CD14-positive monocyte (primary cell): ENCODE data around the gene COPG2. TPM values are rescaled to one million over a fixed set of nuclear protein-coding genes. Genes with fewer than 3 reads are reported as not detected.
A peak's percentile ranks its signal among the peaks of the same experiment; 100 is the strongest.
"Not testable (repeated sequence)": the region's sequence is repeated elsewhere in the genome, so short reads cannot be mapped to it uniquely, and the experiment has no call there.

Experiments used
- DNase-seq, 3 donors: peaks; one replicate each; pipeline ENCODE4 v3.0.0-alpha.2; 2011 to 2022
- H2AFZ ChIP-seq: 2 replicates; pipeline ENCODE4 v1.6.0; 2012; ENCODE audit warnings: mild to moderate bottlenecking, low read depth, low read length, inconsistent platforms; ENCODE audit not compliant: insufficient read depth, poor library complexity, severe bottlenecking
- H3K27ac ChIP-seq, 2 donors: 1 replicate in 1 of 2; 2 replicates in 1 of 2; pipeline ENCODE4 v1.5.1; 2012 to 2013; ENCODE audit warnings: low read length in 2 of 2, control low read depth in 1 of 2, inconsistent platforms in 1 of 2, low read depth in 1 of 2, mild to moderate bottlenecking in 1 of 2
- H3K27me3 ChIP-seq, 2 donors: one replicate each; pipeline versions ENCODE4 v1.6.0 to v1.6.1; 2011 to 2013; ENCODE audit warnings: low read length in 2 of 2; ENCODE audit not compliant: control insufficient read depth in 2 of 2, insufficient read depth in 2 of 2
- H3K36me3 ChIP-seq, 2 donors: replicated peaks in 1 of 2; 1 replicate in 1 of 2; 2 replicates in 1 of 2; pipeline versions ENCODE4 v1.5.1 to v1.6.1; 2012 to 2013; ENCODE audit warnings: low read length in 2 of 2, control low read depth in 1 of 2, inconsistent platforms in 1 of 2, mild to moderate bottlenecking in 1 of 2; ENCODE audit not compliant: insufficient read depth in 2 of 2, control insufficient read depth in 1 of 2
- H3K4me1 ChIP-seq, 2 donors: 1 replicate in 1 of 2; 2 replicates in 1 of 2; pipeline versions ENCODE4 v1.5.1 to v1.6.1; 2012 to 2013; ENCODE audit warnings: low read length in 2 of 2, control low read depth in 1 of 2, inconsistent platforms in 1 of 2, mild to moderate bottlenecking in 1 of 2, moderate library complexity in 1 of 2; ENCODE audit not compliant: insufficient read depth in 2 of 2, control insufficient read depth in 1 of 2
- H3K4me2 ChIP-seq: replicated peaks from 2 replicates; pipeline ENCODE3; 2012; ENCODE audit warnings: low read length, moderate library complexity, mild to moderate bottlenecking; ENCODE audit not compliant: poor library complexity, severe bottlenecking; ENCODE audit errors: extremely low read depth
- H3K4me3 ChIP-seq, 3 experiments: fragments of 200-600 bp in 1 of 3; sonication (generic) in 1 of 3; replicated peaks in 1 of 3; 1 replicate in 2 of 3; 2 replicates in 1 of 3; pipeline ENCODE4 v1.5.1; 2011 to 2013; ENCODE audit warnings: low read length in 3 of 3, mild to moderate bottlenecking in 3 of 3, control low read depth in 2 of 3, low read depth in 2 of 3, inconsistent platforms in 1 of 3, moderate library complexity in 1 of 3
- H3K79me2 ChIP-seq: 2 replicates; pipeline ENCODE4 v1.6.0; 2012; ENCODE audit warnings: mild to moderate bottlenecking, control low read depth, inconsistent platforms, low read length, moderate library complexity; ENCODE audit not compliant: insufficient read depth
- H3K9ac ChIP-seq: 2 replicates; pipeline ENCODE4 v1.6.0; 2017; ENCODE audit warnings: low read length, mild to moderate bottlenecking; ENCODE audit not compliant: insufficient read depth, poor library complexity, severe bottlenecking
- H3K9me3 ChIP-seq, 2 donors: replicated peaks in 1 of 2; 1 replicate in 1 of 2; 2 replicates in 1 of 2; pipeline versions ENCODE4 v1.5.1 to v1.6.1; 2012 to 2013; ENCODE audit warnings: low read length in 2 of 2, control low read depth in 1 of 2; ENCODE audit not compliant: control insufficient read depth in 1 of 2, insufficient read depth in 1 of 2
- H4K20me1 ChIP-seq: 2 replicates; pipeline ENCODE4 v1.6.0; 2012; ENCODE audit warnings: mild to moderate bottlenecking, low read length, control low read depth, moderate library complexity; ENCODE audit not compliant: insufficient read depth
- H3K27ac Mint-ChIP-seq, 7 donors: one replicate each; pipeline ENCODE4 v1.8.0; 2020; ENCODE audit warnings: mild to moderate bottlenecking in 7 of 7, mixed read lengths in 7 of 7, moderate library complexity in 6 of 7, inconsistent platforms in 2 of 7
- H3K27me3 Mint-ChIP-seq, 3 donors: one replicate each; pipeline ENCODE4 v1.8.0; 2021 to 2022; ENCODE audit warnings: low read depth in 3 of 3, mild to moderate bottlenecking in 3 of 3, mixed read lengths in 3 of 3, moderate library complexity in 3 of 3, inconsistent platforms in 1 of 3
- H3K36me3 Mint-ChIP-seq, 2 donors: one replicate each; pipeline ENCODE4 v1.8.0; 2020; ENCODE audit warnings: mixed read lengths in 2 of 2, inconsistent platforms in 1 of 2, mild to moderate bottlenecking in 1 of 2
- H3K4me1 Mint-ChIP-seq: one replicate; pipeline ENCODE4 v1.8.0; 2020; ENCODE audit warnings: mild to moderate bottlenecking, mixed read lengths
- H3K4me3 Mint-ChIP-seq, 2 donors: one replicate each; pipeline ENCODE4 v1.8.0; 2020; ENCODE audit warnings: mild to moderate bottlenecking in 2 of 2, mixed read lengths in 2 of 2, moderate library complexity in 1 of 2
- H3K9me3 Mint-ChIP-seq, 7 donors: one replicate each; pipeline ENCODE4 v1.8.0; 2020 to 2022; ENCODE audit warnings: mixed read lengths in 7 of 7, mild to moderate bottlenecking in 6 of 7, moderate library complexity in 6 of 7, inconsistent platforms in 2 of 7
- WGBS: methylation state at CpG from one replicate; pipeline ENCODE4 v1.1.5; 2013; ENCODE audit warnings: missing lambda C conversion rate; ENCODE audit not compliant: insufficient coverage; 5-methylcytosine and 5-hydroxymethylcytosine counted together
- intact Hi-C, 2 donors: fragments of 100-400 bp; cut with micrococcal nuclease; formaldehyde crosslinking; loops; one replicate each; pipeline versions ENCODE4 v1.15.0 to v1.15.1; 2023
- polyA plus RNA-seq, 3 donors: library from polyadenylated mRNA; depleted of rRNA in 1 of 3; unstranded in 2 of 3; stranded (reverse) in 1 of 3; fragments of 300-500 nt in 2 of 3; fragments of >200 nt in 1 of 3; fragmentation: Illumina TruSeq in 2 of 3; gene quantifications; 1 replicate in 2 of 3; 2 replicates in 1 of 3; pipeline ENCODE4 v1.2.3, GENCODE V29; 2012 to 2021
- TF ChIP-seq, protein P1 (sequence below): fragments of 200-600 bp; IDR thresholded peaks from one replicate; pipeline ENCODE4 v1.8.0; 2022; ENCODE audit warnings: antibody characterized with exemption, mild to moderate bottlenecking

The COPG2 gene
- polyA plus RNA-seq, 3 donors: 2.7 to 10.3 (median 9.6) TPM

DNA sequence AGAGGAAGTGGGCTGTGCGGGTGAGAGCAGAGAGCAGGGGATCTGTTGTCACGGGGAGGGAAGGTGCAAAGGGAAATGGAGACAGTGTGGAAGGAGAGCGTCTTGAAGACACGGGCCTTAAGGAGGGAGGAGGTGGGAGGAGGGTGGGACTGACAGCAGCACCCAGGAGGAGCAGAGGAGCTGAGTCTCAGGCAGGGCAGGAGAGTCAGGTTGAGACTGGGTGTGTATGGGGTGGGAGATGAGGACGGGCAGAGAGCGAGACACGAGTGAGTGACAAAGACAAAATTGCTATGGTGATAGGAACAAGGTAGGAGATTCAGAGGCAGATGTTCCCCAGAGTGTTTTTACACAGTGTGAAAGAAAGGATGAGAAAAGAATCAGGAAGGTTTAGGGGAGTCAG lies 127.3 kb downstream of the COPG2 start:
- H3K9me3 Mint-ChIP-seq, intact Hi-C loops, H3K79me2 ChIP-seq, H3K9ac ChIP-seq, H4K20me1 ChIP-seq, DNase-seq, H3K27ac Mint-ChIP-seq, H3K4me1 Mint-ChIP-seq, H3K27me3 Mint-ChIP-seq, H3K4me1 ChIP-seq, H2AFZ ChIP-seq, H3K27me3 ChIP-seq, H3K4me3 ChIP-seq, H3K4me3 Mint-ChIP-seq, H3K27ac ChIP-seq, H3K4me2 ChIP-seq, H3K9me3 ChIP-seq: not testable (repeated sequence)
- H3K36me3 ChIP-seq: peaks cover 0 to 44% of the 10 kb centered on the region in 2 donors
- peaks cover 16 to 22% of the 10 kb centered on the region in 2 donors for H3K36me3 Mint-ChIP-seq
- WGBS: 98% methylated on average over 5 of the region's 7 CpGs

DNA sequence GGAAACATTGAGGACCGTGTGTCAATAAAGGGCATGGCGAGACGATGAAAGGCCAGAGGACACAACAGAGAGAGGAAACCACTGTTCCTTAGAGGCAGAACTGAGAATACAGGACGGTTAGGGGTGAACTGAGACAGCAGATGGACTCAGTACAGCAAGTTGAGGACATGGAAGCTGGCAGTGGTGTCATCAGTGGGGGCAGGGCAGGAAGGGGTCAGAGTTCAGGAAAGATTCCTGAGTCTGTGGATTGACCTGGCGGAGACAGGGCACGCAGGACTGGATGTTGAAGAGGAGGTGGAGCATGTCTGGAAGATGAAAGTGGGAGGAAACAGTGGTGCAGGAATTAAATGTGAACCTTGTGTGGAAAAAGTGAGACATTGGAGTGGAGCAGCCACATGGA lies 130.7 kb downstream of the COPG2 start:
- H2AFZ ChIP-seq, H3K4me2 ChIP-seq, H3K27ac Mint-ChIP-seq, H3K4me3 Mint-ChIP-seq, H3K9me3 ChIP-seq, H3K79me2 ChIP-seq, H3K27me3 Mint-ChIP-seq, H3K27ac ChIP-seq, H3K36me3 Mint-ChIP-seq, H4K20me1 ChIP-seq, DNase-seq, H3K9me3 Mint-ChIP-seq, H3K4me1 ChIP-seq, H3K27me3 ChIP-seq, H3K9ac ChIP-seq, H3K4me1 Mint-ChIP-seq, H3K4me3 ChIP-seq, intact Hi-C loops: not testable (repeated sequence)
- peaks cover under 1 to 21% of the 10 kb centered on the region in 2 donors for H3K36me3 ChIP-seq
- 45% methylated on average over 6 of the region's 6 CpGs for whole genome bisulfite sequencing

GRCh38 chr7:130529417-130529816 lies 139.1 kb downstream of the COPG2 start:
- Histone ChIP-seq H2AFZ (no peak overlapping the region), H4K20me1 (no peaks in the 10 kb centered on the region), H3K4me3 (no peak overlapping the region), H3K27me3 (no peaks in the 10 kb centered on the region), H3K27ac (no peak overlapping the region), H3K4me1 (no peaks in the 10 kb centered on the region), H3K79me2 (no peaks in the 10 kb centered on the region), H3K9ac (no peak overlapping the region), H3K9me3 (no peaks in the 10 kb centered on the region), H3K4me2 (no peak overlapping the region), H3K36me3 (peaks cover 12 to 41% of the 10 kb centered on the region in 2 donors)
- DNase-seq: no peak
- 90% methylated on average over 2 of the region's 2 CpGs for WGBS
- H3K4me1 Mint-ChIP-seq: no peaks in the 10 kb centered on the region
- H3K27ac Mint-ChIP-seq: no peak overlapping the region
- peaks cover 19 to 25% of the 10 kb centered on the region in 2 donors for H3K36me3 Mint-ChIP-seq
- H3K9me3 Mint-ChIP-seq: no peaks in the 10 kb centered on the region
- intact Hi-C loops: no loop called here
- H3K4me3 Mint-ChIP-seq: no peak overlapping the region
- H3K27me3 Mint-ChIP-seq: no peaks in the 10 kb centered on the region
- TF ChIP-seq, protein P1, sequence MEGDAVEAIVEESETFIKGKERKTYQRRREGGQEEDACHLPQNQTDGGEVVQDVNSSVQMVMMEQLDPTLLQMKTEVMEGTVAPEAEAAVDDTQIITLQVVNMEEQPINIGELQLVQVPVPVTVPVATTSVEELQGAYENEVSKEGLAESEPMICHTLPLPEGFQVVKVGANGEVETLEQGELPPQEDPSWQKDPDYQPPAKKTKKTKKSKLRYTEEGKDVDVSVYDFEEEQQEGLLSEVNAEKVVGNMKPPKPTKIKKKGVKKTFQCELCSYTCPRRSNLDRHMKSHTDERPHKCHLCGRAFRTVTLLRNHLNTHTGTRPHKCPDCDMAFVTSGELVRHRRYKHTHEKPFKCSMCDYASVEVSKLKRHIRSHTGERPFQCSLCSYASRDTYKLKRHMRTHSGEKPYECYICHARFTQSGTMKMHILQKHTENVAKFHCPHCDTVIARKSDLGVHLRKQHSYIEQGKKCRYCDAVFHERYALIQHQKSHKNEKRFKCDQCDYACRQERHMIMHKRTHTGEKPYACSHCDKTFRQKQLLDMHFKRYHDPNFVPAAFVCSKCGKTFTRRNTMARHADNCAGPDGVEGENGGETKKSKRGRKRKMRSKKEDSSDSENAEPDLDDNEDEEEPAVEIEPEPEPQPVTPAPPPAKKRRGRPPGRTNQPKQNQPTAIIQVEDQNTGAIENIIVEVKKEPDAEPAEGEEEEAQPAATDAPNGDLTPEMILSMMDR: no peak

- intact Hi-C loops, H3K9me3 ChIP-seq, H2AFZ ChIP-seq, H3K27me3 Mint-ChIP-seq, H3K27ac ChIP-seq, H3K27me3 ChIP-seq, H3K4me2 ChIP-seq, H3K4me3 ChIP-seq, H4K20me1 ChIP-seq, DNase-seq, H3K9ac ChIP-seq, H3K4me1 ChIP-seq, H3K4me3 Mint-ChIP-seq, H3K79me2 ChIP-seq, H3K4me1 Mint-ChIP-seq, H3K9me3 Mint-ChIP-seq: not testable (repeated sequence)
- peak overlapping the region in 1 of 7 donors; percentile 2 for H3K27ac Mint-ChIP-seq
- WGBS: 90% methylated on average over 12 of the region's 17 CpGs
- H3K36me3 ChIP-seq: peaks cover 11 to 36% of the 10 kb centered on the region in 2 donors
- H3K36me3 Mint-ChIP-seq: peaks cover 19 to 25% of the 10 kb centered on the region in 2 donors
Observed at GRCh38 chr7:130527752-130528355, 140.7 kb downstream of the COPG2 start.
